Calu3 (cell line): ENCODE results near the gene ANKMY1. TPM values are rescaled to one million over a fixed set of nuclear protein-coding genes. Genes with fewer than 3 reads are reported as not detected.
A peak's percentile ranks its signal among the peaks of the same experiment; 100 is the strongest.

Experiments used
- BruUV-seq: library from RNA; stranded (reverse); fragments of 400-500 nt; replicated peaks from 2 replicates; lab custom pipeline; 2021; lab: Mats Ljungman, UMichigan
- CTCF ChIA-PET: fragments of 300-600 bp; sonication (Branson Sonifier 250); formaldehyde crosslinking; loops from one replicate; lab custom pipeline; 2022; ENCODE audit warnings: antibody characterized with exemption; lab: Charles Lee
- DNase-seq: peaks from one replicate; pipeline ENCODE4 v3.0.0; 2022
- H3K27ac Mint-ChIP-seq: one replicate; pipeline ENCODE4 v1.8.0; 2022; ENCODE audit warnings: mixed read lengths; ENCODE audit not compliant: unreplicated experiment
- H3K27me3 Mint-ChIP-seq: one replicate; pipeline ENCODE4 v1.8.0; 2022; ENCODE audit warnings: mixed read lengths; ENCODE audit not compliant: unreplicated experiment
- H3K36me3 Mint-ChIP-seq: one replicate; pipeline ENCODE4 v1.8.0; 2022; ENCODE audit warnings: mild to moderate bottlenecking, moderate library complexity, mixed read lengths; ENCODE audit not compliant: insufficient read depth, unreplicated experiment
- H3K4me1 Mint-ChIP-seq: one replicate; pipeline ENCODE4 v1.8.0; 2022; ENCODE audit warnings: mild to moderate bottlenecking, low read depth, mixed read lengths; ENCODE audit not compliant: unreplicated experiment
- H3K4me3 Mint-ChIP-seq: one replicate; pipeline ENCODE4 v1.8.0; 2022; ENCODE audit warnings: mild to moderate bottlenecking, low read depth, moderate library complexity, mixed read lengths; ENCODE audit not compliant: unreplicated experiment
- H3K9me3 Mint-ChIP-seq: one replicate; pipeline ENCODE4 v1.8.0; 2022; ENCODE audit warnings: low read depth, mixed read lengths; ENCODE audit not compliant: unreplicated experiment
- intact Hi-C: fragments of 100-400 bp; cut with micrococcal nuclease; formaldehyde crosslinking; loops from one replicate; pipeline ENCODE4 v1.10.0; 2022; ENCODE audit not compliant: unreplicated experiment
- total RNA-seq: library from RNA; stranded (reverse); gene quantifications from 2 replicates; pipeline ENCODE4 v1.2.3, GENCODE V29; 2022
- TF ChIP-seq, protein P1 (sequence below): fragments of 200-600 bp; IDR thresholded peaks from one replicate; pipeline ENCODE4 v1.8.0; 2022; ENCODE audit warnings: antibody characterized with exemption; ENCODE audit not compliant: unreplicated experiment

The ANKMY1 gene
- total RNA-seq, 1 experiment from 2014 or later, result 38.2 TPM

GRCh38 chr2:240460253-240460711 is 97.5 kb downstream of the ANKMY1 start:
- Mint-ChIP-seq H3K4me3 (no peak overlapping the region), H3K4me1 (no peaks in the 10 kb centered on the region), H3K27ac (peak overlapping the region; percentile 5), H3K27me3 (peaks cover 2% of the 10 kb centered on the region), H3K9me3 (no peaks in the 10 kb centered on the region), H3K36me3 (peaks cover 36% of the 10 kb centered on the region)
- intact Hi-C loops, result no loop called here
- CTCF ChIA-PET, result interaction anchor here (0.6 kb wide), 1 partner anchor 232 kb away, joined by 3 read pairs; no protein-coding TSS in a partner anchor
- DNase-seq, result no peak
- no TSS peak for BruUV-seq
- TF ChIP-seq, protein P1, sequence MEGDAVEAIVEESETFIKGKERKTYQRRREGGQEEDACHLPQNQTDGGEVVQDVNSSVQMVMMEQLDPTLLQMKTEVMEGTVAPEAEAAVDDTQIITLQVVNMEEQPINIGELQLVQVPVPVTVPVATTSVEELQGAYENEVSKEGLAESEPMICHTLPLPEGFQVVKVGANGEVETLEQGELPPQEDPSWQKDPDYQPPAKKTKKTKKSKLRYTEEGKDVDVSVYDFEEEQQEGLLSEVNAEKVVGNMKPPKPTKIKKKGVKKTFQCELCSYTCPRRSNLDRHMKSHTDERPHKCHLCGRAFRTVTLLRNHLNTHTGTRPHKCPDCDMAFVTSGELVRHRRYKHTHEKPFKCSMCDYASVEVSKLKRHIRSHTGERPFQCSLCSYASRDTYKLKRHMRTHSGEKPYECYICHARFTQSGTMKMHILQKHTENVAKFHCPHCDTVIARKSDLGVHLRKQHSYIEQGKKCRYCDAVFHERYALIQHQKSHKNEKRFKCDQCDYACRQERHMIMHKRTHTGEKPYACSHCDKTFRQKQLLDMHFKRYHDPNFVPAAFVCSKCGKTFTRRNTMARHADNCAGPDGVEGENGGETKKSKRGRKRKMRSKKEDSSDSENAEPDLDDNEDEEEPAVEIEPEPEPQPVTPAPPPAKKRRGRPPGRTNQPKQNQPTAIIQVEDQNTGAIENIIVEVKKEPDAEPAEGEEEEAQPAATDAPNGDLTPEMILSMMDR, result no peak

GRCh38 chr2:240459401-240460252 is 98.2 kb downstream of the ANKMY1 start:
- TF ChIP-seq, protein P1, result no peak
- peaks cover 8% of the 10 kb centered on the region for H3K27me3 Mint-ChIP-seq
- no peaks in the 10 kb centered on the region for H3K9me3 Mint-ChIP-seq
- DNase-seq, result no peak
- BruUV-seq, result no TSS peak
- no peak overlapping the region for H3K27ac Mint-ChIP-seq
- no peak overlapping the region for H3K4me3 Mint-ChIP-seq
- intact Hi-C loops, result no loop called here
- peaks cover 32% of the 10 kb centered on the region for H3K36me3 Mint-ChIP-seq
- CTCF ChIA-PET, result interaction anchor here (0.7 kb wide), 1 partner anchor 563 kb away, joined by 3 read pairs; no protein-coding TSS in a partner anchor
- H3K4me1 Mint-ChIP-seq, result peaks cover 6% of the 10 kb centered on the region

- intact Hi-C loops, result no loop called here
- H3K36me3 Mint-ChIP-seq, result peaks cover 35% of the 10 kb centered on the region
- H3K9me3 Mint-ChIP-seq, result no peaks in the 10 kb centered on the region
- DNase-seq, result no peak
- H3K4me3 Mint-ChIP-seq, result no peak overlapping the region
- H3K4me1 Mint-ChIP-seq, result peaks cover 10% of the 10 kb centered on the region
- TF ChIP-seq, protein P1, result no peak
- no peak overlapping the region for H3K27ac Mint-ChIP-seq
- H3K27me3 Mint-ChIP-seq, result peaks cover 15% of the 10 kb centered on the region
- no TSS peak for BruUV-seq
- CTCF ChIA-PET, result interaction anchor here (0.7 kb wide), 1 partner anchor 564 kb away, joined by 3 read pairs; no protein-coding TSS in a partner anchor
These were observed 98.8 kb downstream of the ANKMY1 start for GRCh38 chr2:240458900-240459391.

DNA sequence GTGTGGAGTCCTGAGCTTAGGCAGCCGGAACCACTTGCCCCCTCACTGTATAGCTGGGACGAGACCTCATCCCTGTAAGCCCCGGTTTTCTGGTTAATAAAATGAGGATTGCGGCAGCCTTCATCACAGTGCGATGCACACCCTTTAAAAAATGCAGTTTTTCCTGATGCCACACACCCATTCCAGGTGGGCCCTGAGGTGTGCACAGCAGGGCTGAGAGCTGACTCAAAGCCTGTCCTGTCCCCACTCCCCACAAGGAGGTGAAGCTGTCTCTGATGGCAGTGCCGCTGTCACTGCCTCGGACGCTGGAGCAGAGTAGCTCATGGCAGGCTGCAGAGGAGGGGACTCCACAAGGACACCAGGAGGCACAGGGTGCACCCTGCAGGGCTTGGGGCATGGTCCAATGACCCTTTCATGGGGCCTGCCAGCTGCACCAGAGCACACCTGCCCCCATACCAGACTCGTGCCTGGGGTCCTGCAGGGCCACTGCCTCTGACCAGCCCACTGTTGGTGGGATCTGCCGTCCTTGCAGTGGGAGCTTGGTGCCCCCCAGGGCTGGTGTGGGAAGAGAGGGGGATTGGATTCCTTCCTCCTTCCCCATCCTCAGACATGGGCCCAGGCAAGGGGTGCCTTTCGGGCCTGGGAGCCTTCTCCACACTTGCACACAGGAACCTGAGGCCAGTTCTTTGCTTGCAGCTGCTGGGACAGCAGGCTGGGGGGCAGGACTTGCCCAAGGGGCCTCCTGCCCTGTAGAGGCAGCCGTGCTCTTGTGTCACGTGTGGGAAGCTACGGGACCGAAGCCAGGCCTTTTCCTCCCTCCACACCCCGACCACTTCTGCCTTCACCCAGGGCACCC is 99.5 kb downstream of the ANKMY1 start:
- peaks cover 35% of the 10 kb centered on the region for H3K36me3 Mint-ChIP-seq
- CTCF ChIA-PET, result interaction anchor here (0.7 kb wide), 1 partner anchor 565 kb away, joined by 3 read pairs; no protein-coding TSS in a partner anchor
- peaks cover 17% of the 10 kb centered on the region for H3K27me3 Mint-ChIP-seq
- no peak overlapping the region for H3K4me3 Mint-ChIP-seq
- DNase-seq, result no peak
- intact Hi-C loops, result no loop called here
- BruUV-seq, result no TSS peak
- no peak overlapping the region for H3K27ac Mint-ChIP-seq
- peaks cover 10% of the 10 kb centered on the region for H3K4me1 Mint-ChIP-seq
- H3K9me3 Mint-ChIP-seq, result no peaks in the 10 kb centered on the region
- TF ChIP-seq, protein P1, result no peak
